Activated CD8-positive, alpha-beta T cell treated with anti-CD3 and anti-CD28 coated beads for 36 hours (primary cell): ENCODE measurements around the gene JAG2. TPM values are rescaled to one million over a fixed set of nuclear protein-coding genes. Genes with fewer than 3 reads are reported as not detected.
A peak's percentile ranks its signal among the peaks of the same experiment; 100 is the strongest.

Experiments
- ATAC-seq: fragments of 200-7000 bp; cut with Tn5 transposase; one replicate; pipeline ENCODE4 v1.10.0; 2021; ENCODE audit warnings: mild to moderate bottlenecking, moderate library complexity
- CTCF ChIA-PET: fragments of 350-600 bp; sonication (Branson Sonifier 250); formaldehyde crosslinking; loops from one replicate; lab custom pipeline; 2021; ENCODE audit warnings: antibody characterized with exemption; lab: Charles Lee
- POLR2A ChIA-PET: fragments of 350-600 bp; sonication (Branson Sonifier 250); formaldehyde crosslinking; loops from one replicate; lab custom pipeline; 2021; ENCODE audit warnings: antibody characterized with exemption; lab: Charles Lee
- DNase-seq: peaks from one replicate; pipeline ENCODE4 v3.0.0-alpha.2; 2020
- H3K27ac Mint-ChIP-seq: one replicate; pipeline ENCODE4 v1.8.0; 2021; ENCODE audit warnings: mild to moderate bottlenecking, mixed read lengths
- H3K27me3 Mint-ChIP-seq: one replicate; pipeline ENCODE4 v1.8.0; 2021; ENCODE audit warnings: mixed read lengths
- H3K36me3 Mint-ChIP-seq: one replicate; pipeline ENCODE4 v1.8.0; 2021; ENCODE audit warnings: low read depth, mixed read lengths
- H3K4me1 Mint-ChIP-seq: one replicate; pipeline ENCODE4 v1.8.0; 2021; ENCODE audit warnings: low read depth, mixed read lengths
- H3K4me3 Mint-ChIP-seq: one replicate; pipeline ENCODE4 v1.8.0; 2021; ENCODE audit warnings: mild to moderate bottlenecking, moderate library complexity, mixed read lengths
- H3K9me3 Mint-ChIP-seq: one replicate; pipeline ENCODE4 v1.8.0; 2021; ENCODE audit warnings: mixed read lengths
- intact Hi-C: fragments of 100-400 bp; cut with micrococcal nuclease; formaldehyde crosslinking; loops from one replicate; pipeline ENCODE4 v1.10.0; 2022
- total RNA-seq, 2 experiments: library from RNA; stranded (reverse); gene quantifications; one replicate each; pipeline ENCODE4 v1.2.3, GENCODE V29; 2021
- TF ChIP-seq, protein P1 (sequence below): fragments of 200-600 bp; IDR thresholded peaks from one replicate; pipeline ENCODE4 v1.8.0; 2022; ENCODE audit warnings: antibody characterized with exemption, mild to moderate bottlenecking

Gene JAG2
- total RNA-seq, 2 experiments from 2014 or later: 3.6 to 4.1 TPM

GRCh38 chr14:105185973-105186372, 17.4 kb upstream of the JAG2 start:
- ATAC-seq (no peak), DNase-seq (no peak)
- TF ChIP-seq, protein P1, sequence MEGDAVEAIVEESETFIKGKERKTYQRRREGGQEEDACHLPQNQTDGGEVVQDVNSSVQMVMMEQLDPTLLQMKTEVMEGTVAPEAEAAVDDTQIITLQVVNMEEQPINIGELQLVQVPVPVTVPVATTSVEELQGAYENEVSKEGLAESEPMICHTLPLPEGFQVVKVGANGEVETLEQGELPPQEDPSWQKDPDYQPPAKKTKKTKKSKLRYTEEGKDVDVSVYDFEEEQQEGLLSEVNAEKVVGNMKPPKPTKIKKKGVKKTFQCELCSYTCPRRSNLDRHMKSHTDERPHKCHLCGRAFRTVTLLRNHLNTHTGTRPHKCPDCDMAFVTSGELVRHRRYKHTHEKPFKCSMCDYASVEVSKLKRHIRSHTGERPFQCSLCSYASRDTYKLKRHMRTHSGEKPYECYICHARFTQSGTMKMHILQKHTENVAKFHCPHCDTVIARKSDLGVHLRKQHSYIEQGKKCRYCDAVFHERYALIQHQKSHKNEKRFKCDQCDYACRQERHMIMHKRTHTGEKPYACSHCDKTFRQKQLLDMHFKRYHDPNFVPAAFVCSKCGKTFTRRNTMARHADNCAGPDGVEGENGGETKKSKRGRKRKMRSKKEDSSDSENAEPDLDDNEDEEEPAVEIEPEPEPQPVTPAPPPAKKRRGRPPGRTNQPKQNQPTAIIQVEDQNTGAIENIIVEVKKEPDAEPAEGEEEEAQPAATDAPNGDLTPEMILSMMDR: no peak
- Mint-ChIP-seq H3K36me3 (no peaks in the 10 kb centered on the region), H3K9me3 (peaks cover 5% of the 10 kb centered on the region), H3K4me3 (no peak overlapping the region), H3K4me1 (peaks cover 4% of the 10 kb centered on the region), H3K27ac (no peak overlapping the region), H3K27me3 (no peaks in the 10 kb centered on the region)
- intact Hi-C loops: no loop called here
- POLR2A ChIA-PET: no interaction called here
- CTCF ChIA-PET: no interaction called here

GRCh38 chr14:105185001-105185400, 16.4 kb upstream of the JAG2 start:
- Mint-ChIP-seq H3K36me3 (no peaks in the 10 kb centered on the region), H3K27me3 (no peaks in the 10 kb centered on the region), H3K9me3 (peaks cover 5% of the 10 kb centered on the region), H3K4me3 (no peak overlapping the region), H3K27ac (no peak overlapping the region), H3K4me1 (peaks cover 4% of the 10 kb centered on the region)
- CTCF ChIA-PET: interaction anchor here (1.2 to 1.5 kb wide), 2 partner anchors 10 to 17 kb away, joined by 3 to 4 read pairs; partner anchors contain the start of gene JAG2
- TF ChIP-seq, protein P1: no peak
- ATAC-seq (no peak), DNase-seq (no peak)
- POLR2A ChIA-PET: interaction anchor here (1.2 kb wide), 1 partner anchor 9 kb away, joined by 3 read pairs; no protein-coding TSS in a partner anchor
- intact Hi-C loops: no loop called here

- H3K9me3 Mint-ChIP-seq: peaks cover 5% of the 10 kb centered on the region
- TF ChIP-seq, protein P1: no peak
- ChIA-PET POLR2A (interaction anchor here (0.6 to 1.2 kb wide), 2 partner anchors 9 to 1106 kb away, joined by 3 read pairs; no protein-coding TSS in a partner anchor), CTCF (interaction anchor here (0.6 to 1.5 kb wide), 4 partner anchors 10 to 20 kb away, joined by 3 to 4 read pairs (median 3); partner anchors contain the start of gene JAG2)
- intact Hi-C loops: no loop called here
- H3K36me3 Mint-ChIP-seq: no peaks in the 10 kb centered on the region
- H3K27me3 Mint-ChIP-seq: no peaks in the 10 kb centered on the region
- no peak overlapping the region for H3K4me3 Mint-ChIP-seq
- DNase-seq: no peak
- H3K27ac Mint-ChIP-seq: no peak overlapping the region
- H3K4me1 Mint-ChIP-seq: peaks cover 4% of the 10 kb centered on the region
- no peak for ATAC-seq
Observed at GRCh38 chr14:105184461-105184860, 15.9 kb upstream of the JAG2 start.

GRCh38 chr14:105182296-105183020, 13.9 kb upstream of the JAG2 start:
- intact Hi-C loops: no loop called here
- DNase-seq (no peak), ATAC-seq (no peak)
- Mint-ChIP-seq H3K4me3 (peak overlapping the region; percentile 36), H3K4me1 (peaks cover 4% of the 10 kb centered on the region), H3K9me3 (no peaks in the 10 kb centered on the region), H3K36me3 (no peaks in the 10 kb centered on the region), H3K27ac (no peak overlapping the region), H3K27me3 (no peaks in the 10 kb centered on the region)
- TF ChIP-seq, protein P1: no peak
- ChIA-PET CTCF (interaction anchor here (0.6 to 1.8 kb wide), 7 partner anchors 12 to 169 kb away, joined by 3 to 7 read pairs (median 5); partner anchors contain the start of gene JAG2), POLR2A (interaction anchor here (0.7 to 1.7 kb wide), 4 partner anchors 11 to 171 kb away, joined by 3 to 7 read pairs (median 4); no protein-coding TSS in a partner anchor)
